ENCODE measurements around the gene YPEL5. TPM values are rescaled to one million over a fixed set of nuclear protein-coding genes. Genes with fewer than 3 reads are reported as not detected.
"Not testable (repeated sequence)": the region's sequence is repeated elsewhere in the genome, so short reads cannot be mapped to it uniquely, and the experiment has no call there.

Gene YPEL5
- total RNA-seq (10 to 100 TPM; 81.5 to 88.4 TPM), polyA plus RNA-seq (100 to 1,000 TPM; 117 to 240 TPM)

DNA sequence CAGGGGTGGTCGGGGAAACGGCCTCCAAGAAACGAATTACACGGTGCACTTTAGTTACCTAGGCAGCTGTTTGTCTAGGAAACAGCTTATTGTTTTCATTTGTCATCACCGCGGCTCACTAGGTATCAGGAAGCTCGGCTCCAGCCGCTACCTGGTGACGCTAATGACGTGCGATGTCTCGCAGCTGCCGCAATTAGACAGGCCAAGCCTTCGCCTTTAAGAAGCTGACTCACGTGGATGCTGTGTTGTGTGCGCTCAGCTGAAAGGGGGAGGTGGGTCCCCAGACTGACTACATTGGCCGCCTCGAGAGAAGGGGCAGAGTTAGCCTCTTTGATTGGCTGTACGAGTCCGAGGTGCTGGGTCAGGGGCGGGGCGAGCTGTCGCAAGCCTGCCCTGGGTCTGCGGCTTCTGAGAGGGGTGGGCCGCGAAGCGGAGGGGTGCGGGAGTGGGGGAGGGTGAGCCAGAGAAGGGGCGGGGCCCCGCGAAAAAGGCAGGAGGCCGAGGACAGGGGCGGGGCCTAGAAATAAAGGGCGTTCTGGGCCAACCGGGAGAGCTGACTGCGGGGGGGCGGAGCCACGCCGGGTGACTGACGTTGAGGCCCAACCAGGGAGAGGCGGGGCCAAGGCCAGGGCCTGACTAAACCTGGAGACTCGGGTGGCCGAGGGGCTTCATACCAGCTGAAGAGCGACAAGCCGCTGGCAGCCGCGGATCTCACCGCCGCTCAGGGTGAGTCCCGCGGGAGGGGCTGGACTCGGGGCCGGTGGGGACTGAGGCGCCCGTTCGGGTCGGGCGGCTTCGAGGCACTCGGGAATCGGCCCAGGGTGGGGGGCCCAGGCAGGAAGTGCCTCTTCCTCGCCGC, at the start of gene YPEL5:
TSS of gene YPEL5 (plus strand) at position 671 of the 859 bp plus-strand sequence. CDS start 9,645 bp downstream, outside the sequence.
- H3K27ac Mint-ChIP-seq, result peak within 1 kb of the TSS; percentile 98 to 100 (median 100)
- ChIA-PET POLR2A (ENCODE audit: partially characterized antibody) (interaction anchor here (0.6 to 5.9 kb wide), 33 partner anchors 9 to 1276 kb away, joined by 3 to 134 read pairs (median 5); partner anchors contain the start of genes EHD3, LBH, LCLAT1 and TRMT61B), CTCF (ENCODE audit: partially characterized antibody) (interaction anchor here (0.8 to 9.5 kb wide), 19 partner anchors 8 to 1088 kb away, joined by 3 to 95 read pairs (median 4); partner anchors contain the start of gene EHD3)
- H3K9me3 Mint-ChIP-seq, result peaks cover 0 to 2% (median 0%) of the 10 kb centered on the region in 8 donors
- intact Hi-C loops (cut with micrococcal nuclease), result loop anchor here (1.0 to 10.0 kb wide), 12 partner anchors 32 to 1917 kb away; partner anchors contain the start of genes CLIP4, LBH, LCLAT1 and PPP1CB
- no peaks in the 10 kb centered on the region for H3K27me3 Mint-ChIP-seq
- H3K4me1 Mint-ChIP-seq, result peaks cover 36 to 73% (median 43%) of the 10 kb centered on the region in 4 donors
- Histone ChIP-seq H3K27me3 (ENCODE audit: insufficient read depth, low read length) (no peaks in the 10 kb centered on the region), H3K27ac (ENCODE audit: low read depth, low read length) (peak within 1 kb of the TSS; percentile 99), H3K9me3 (ENCODE audit: control insufficient read depth in 1 of 2, low read length in 2 of 2) (no peaks in the 10 kb centered on the region), H3K36me3 (ENCODE audit: insufficient read depth, low read length) (no peaks in the 10 kb centered on the region), H3K4me1 (ENCODE audit: insufficient read depth, low read length) (peaks cover 54% of the 10 kb centered on the region), H3K4me3 (ENCODE audit: low read length in 2 of 2) (peak within 1 kb of the TSS; percentile 49 to 78)
- H3K36me3 Mint-ChIP-seq, result peaks cover 9 to 40% of the 10 kb centered on the region in 2 donors
- peak within 1 kb of the TSS; percentile 86 to 94 (median 88) for H3K4me3 Mint-ChIP-seq
- DNase-seq, result peak; percentile 99 to 100 (median 100)

DNA sequence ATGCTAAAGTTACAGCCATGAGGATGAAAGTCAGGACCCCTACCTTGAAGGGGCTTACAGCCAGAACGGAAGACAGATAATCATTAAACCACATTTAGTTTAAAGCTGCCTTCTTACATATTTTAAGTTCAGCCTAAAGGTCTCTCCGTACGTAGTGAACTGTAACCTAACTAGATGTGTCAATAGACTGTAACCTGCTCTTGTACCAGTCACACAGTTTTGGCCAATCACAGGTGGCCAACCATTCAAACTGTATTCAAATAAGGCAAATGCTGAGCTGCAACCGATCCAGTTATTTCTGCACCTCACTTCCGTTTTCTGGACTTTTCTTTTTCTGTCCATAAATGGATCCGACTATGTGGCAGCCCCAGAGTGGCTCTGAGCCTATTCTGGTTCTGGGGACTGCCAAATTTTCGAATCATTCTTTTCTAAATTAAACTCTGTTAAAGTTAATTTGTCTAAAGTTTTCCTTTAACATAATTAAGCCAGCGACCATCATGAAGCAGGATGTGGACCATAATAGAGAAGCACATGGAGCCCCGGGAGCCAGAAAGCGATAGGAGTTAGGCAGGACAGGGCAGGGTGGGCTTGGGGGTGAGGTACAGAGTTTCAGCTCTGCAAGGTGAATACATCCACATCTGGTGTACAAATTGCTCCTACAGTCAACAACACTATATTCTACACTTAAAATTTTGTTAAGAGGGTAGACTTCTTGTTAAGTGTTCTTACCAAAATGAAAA, 48.4 kb upstream of the YPEL5 start:
- POLR2A ChIA-PET (ENCODE audit: partially characterized antibody), result no interaction called here
- Mint-ChIP-seq H3K9me3 (no peaks in the 10 kb centered on the region), H3K27me3 (peaks cover 23 to 31% of the 10 kb centered on the region in 2 donors), H3K4me1 (no peaks in the 10 kb centered on the region), H3K27ac (no peak overlapping the region), H3K36me3 (no peaks in the 10 kb centered on the region), H3K4me3 (no peak overlapping the region)
- no peaks in the 10 kb centered on the region for H3K9me3 ChIP-seq (ENCODE audit: control insufficient read depth in 1 of 2, low read length in 2 of 2)
- no peak overlapping the region for H3K27ac ChIP-seq (ENCODE audit: low read depth, low read length)
- H3K4me3 ChIP-seq (ENCODE audit: low read length in 2 of 2), result no peak overlapping the region
- peaks cover 2% of the 10 kb centered on the region for H3K27me3 ChIP-seq (ENCODE audit: insufficient read depth, low read length)
- no peaks in the 10 kb centered on the region for H3K36me3 ChIP-seq (ENCODE audit: insufficient read depth, low read length)
- CTCF ChIA-PET (ENCODE audit: partially characterized antibody), result interaction anchor here (0.9 to 1.0 kb wide), 3 partner anchors 10 to 613 kb away, joined by 3 read pairs; no protein-coding TSS in a partner anchor
- intact Hi-C loops (cut with micrococcal nuclease), result no loop called here
- DNase-seq, result no peak
- H3K4me1 ChIP-seq (ENCODE audit: insufficient read depth, low read length), result no peaks in the 10 kb centered on the region

DNA sequence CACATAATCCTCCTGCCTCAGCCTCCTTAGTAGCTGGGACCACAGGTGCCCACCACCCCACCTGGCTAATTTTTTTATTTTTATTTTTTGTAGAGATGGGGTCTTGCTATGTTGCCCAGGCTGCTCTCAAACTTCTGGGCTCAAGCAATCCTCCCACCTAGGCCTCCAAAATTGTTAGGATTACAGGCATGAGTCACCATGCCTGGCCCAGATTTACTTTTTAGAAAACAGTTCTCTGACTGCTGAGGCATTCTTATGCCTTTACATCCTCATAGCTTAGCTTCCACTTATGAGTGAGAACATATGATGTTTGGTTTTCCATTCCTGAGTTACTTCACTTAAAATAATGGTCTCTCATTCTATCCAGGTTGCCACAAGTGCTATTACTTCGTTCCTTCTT, 47.4 kb upstream of the YPEL5 start:
- H3K36me3 ChIP-seq (ENCODE audit: insufficient read depth, low read length); H3K36me3 Mint-ChIP-seq; H3K4me1 Mint-ChIP-seq; DNase-seq; H3K27ac Mint-ChIP-seq; H3K27me3 ChIP-seq (ENCODE audit: insufficient read depth, low read length); H3K4me1 ChIP-seq (ENCODE audit: insufficient read depth, low read length); H3K27ac ChIP-seq (ENCODE audit: low read depth, low read length); POLR2A ChIA-PET (ENCODE audit: partially characterized antibody); intact Hi-C loops (cut with micrococcal nuclease); H3K9me3 ChIP-seq (ENCODE audit: control insufficient read depth in 1 of 2, low read length in 2 of 2); H3K4me3 Mint-ChIP-seq; H3K4me3 ChIP-seq (ENCODE audit: low read length in 2 of 2); H3K9me3 Mint-ChIP-seq: not testable (repeated sequence)
- CTCF ChIA-PET (ENCODE audit: partially characterized antibody), result interaction anchor here (2.5 kb wide), 1 partner anchor 9 kb away, joined by 9 read pairs; no protein-coding TSS in a partner anchor
- H3K27me3 Mint-ChIP-seq, result peaks cover 24 to 29% of the 10 kb centered on the region in 2 donors

DNA sequence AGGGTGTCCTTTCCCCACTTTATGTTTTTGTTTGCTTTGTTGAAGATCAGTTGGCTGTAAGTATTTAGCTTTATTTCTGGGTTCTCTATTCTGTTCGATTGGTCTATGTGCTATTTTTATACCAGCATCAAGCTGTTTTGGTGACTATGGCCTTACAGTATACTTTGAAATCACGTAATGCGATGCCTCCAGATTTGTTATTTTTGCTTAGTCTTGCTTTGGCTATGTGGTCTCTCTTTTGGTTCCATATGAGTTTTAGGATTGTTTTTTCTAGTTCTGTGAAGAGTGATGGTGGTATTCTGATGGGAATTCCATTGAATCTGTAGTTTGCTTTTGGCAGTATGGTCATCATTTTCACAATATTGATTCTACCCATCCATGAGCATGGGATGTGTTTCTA, 46.1 kb upstream of the YPEL5 start:
- intact Hi-C loops (cut with micrococcal nuclease); H3K27ac ChIP-seq (ENCODE audit: low read depth, low read length); H3K4me1 Mint-ChIP-seq; H3K27ac Mint-ChIP-seq; H3K4me3 Mint-ChIP-seq; H3K4me3 ChIP-seq (ENCODE audit: low read length in 2 of 2); H3K36me3 ChIP-seq (ENCODE audit: insufficient read depth, low read length); H3K27me3 ChIP-seq (ENCODE audit: insufficient read depth, low read length); H3K4me1 ChIP-seq (ENCODE audit: insufficient read depth, low read length); DNase-seq; H3K9me3 ChIP-seq (ENCODE audit: control insufficient read depth in 1 of 2, low read length in 2 of 2); POLR2A ChIA-PET (ENCODE audit: partially characterized antibody); H3K36me3 Mint-ChIP-seq; H3K9me3 Mint-ChIP-seq: not testable (repeated sequence)
- CTCF ChIA-PET (ENCODE audit: partially characterized antibody), result interaction anchor here (0.9 to 2.5 kb wide), 3 partner anchors 11 to 611 kb away, joined by 3 to 9 read pairs (median 3); no protein-coding TSS in a partner anchor
- H3K27me3 Mint-ChIP-seq, result peaks cover 24 to 26% of the 10 kb centered on the region in 2 donors

DNA sequence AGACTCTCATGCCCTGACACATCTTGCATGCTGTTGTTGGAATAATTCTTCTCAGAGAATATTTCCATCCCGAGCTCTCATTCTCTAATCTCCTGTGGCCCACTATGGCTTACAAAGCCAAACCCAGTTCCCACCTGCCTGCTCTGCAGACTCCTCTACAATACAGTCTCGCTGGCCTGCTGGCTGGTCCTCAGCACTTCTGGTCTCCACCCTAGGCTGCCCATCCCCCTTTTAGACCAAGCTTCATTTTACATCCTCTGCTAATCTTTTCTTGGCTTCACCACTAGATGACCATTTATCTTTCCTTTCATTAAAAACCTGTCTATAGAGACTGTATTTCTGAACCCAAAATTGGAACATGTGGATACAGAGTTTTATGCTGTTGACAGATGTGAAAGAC, 42.5 kb upstream of the YPEL5 start:
- no peaks in the 10 kb centered on the region for H3K9me3 ChIP-seq (ENCODE audit: control insufficient read depth in 1 of 2, low read length in 2 of 2)
- no peaks in the 10 kb centered on the region for H3K36me3 ChIP-seq (ENCODE audit: insufficient read depth, low read length)
- H3K4me1 ChIP-seq (ENCODE audit: insufficient read depth, low read length), result no peaks in the 10 kb centered on the region
- no peak overlapping the region for H3K27ac ChIP-seq (ENCODE audit: low read depth, low read length)
- Mint-ChIP-seq H3K9me3 (no peaks in the 10 kb centered on the region), H3K4me3 (no peak overlapping the region), H3K4me1 (no peaks in the 10 kb centered on the region), H3K27me3 (peaks cover 11 to 16% of the 10 kb centered on the region in 2 donors), H3K36me3 (no peaks in the 10 kb centered on the region), H3K27ac (no peak overlapping the region)
- no peak overlapping the region for H3K4me3 ChIP-seq (ENCODE audit: low read length in 2 of 2)
- DNase-seq, result no peak
- ChIA-PET POLR2A (ENCODE audit: partially characterized antibody) (no interaction called here), CTCF (ENCODE audit: partially characterized antibody) (no interaction called here)
- intact Hi-C loops (cut with micrococcal nuclease), result no loop called here
- no peaks in the 10 kb centered on the region for H3K27me3 ChIP-seq (ENCODE audit: insufficient read depth, low read length)

DNA sequence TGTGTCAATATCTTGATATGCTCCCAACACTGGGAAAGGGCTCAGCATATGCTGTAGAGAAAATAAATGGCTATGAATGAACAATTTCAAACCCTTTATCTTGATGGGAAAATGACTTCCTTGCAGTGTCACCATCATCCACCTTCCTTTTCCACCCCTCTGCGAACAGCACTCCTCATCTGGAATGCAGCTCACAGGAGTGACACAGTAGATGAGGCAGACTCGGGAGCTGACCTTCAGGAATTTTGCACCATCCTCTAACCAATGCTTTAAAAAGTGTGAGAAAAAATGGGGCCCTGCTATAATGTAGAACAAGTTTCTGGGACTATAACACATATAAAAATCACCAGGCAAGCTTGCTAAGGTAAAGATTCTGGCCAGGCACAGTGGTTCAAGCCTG, 41.3 kb upstream of the YPEL5 start:
- DNase-seq, result no peak
- Mint-ChIP-seq H3K4me3 (no peak overlapping the region), H3K27me3 (peaks cover 10 to 16% of the 10 kb centered on the region in 2 donors), H3K27ac (no peak overlapping the region), H3K4me1 (no peaks in the 10 kb centered on the region), H3K9me3 (no peaks in the 10 kb centered on the region), H3K36me3 (no peaks in the 10 kb centered on the region)
- intact Hi-C loops (cut with micrococcal nuclease), result no loop called here
- no peaks in the 10 kb centered on the region for H3K36me3 ChIP-seq (ENCODE audit: insufficient read depth, low read length)
- ChIA-PET POLR2A (ENCODE audit: partially characterized antibody) (no interaction called here), CTCF (ENCODE audit: partially characterized antibody) (no interaction called here)
- H3K27ac ChIP-seq (ENCODE audit: low read depth, low read length), result no peak overlapping the region
- no peaks in the 10 kb centered on the region for H3K27me3 ChIP-seq (ENCODE audit: insufficient read depth, low read length)
- no peaks in the 10 kb centered on the region for H3K4me1 ChIP-seq (ENCODE audit: insufficient read depth, low read length)
- H3K4me3 ChIP-seq (ENCODE audit: low read length in 2 of 2), result no peak overlapping the region
- no peaks in the 10 kb centered on the region for H3K9me3 ChIP-seq (ENCODE audit: control insufficient read depth in 1 of 2, low read length in 2 of 2)

DNA sequence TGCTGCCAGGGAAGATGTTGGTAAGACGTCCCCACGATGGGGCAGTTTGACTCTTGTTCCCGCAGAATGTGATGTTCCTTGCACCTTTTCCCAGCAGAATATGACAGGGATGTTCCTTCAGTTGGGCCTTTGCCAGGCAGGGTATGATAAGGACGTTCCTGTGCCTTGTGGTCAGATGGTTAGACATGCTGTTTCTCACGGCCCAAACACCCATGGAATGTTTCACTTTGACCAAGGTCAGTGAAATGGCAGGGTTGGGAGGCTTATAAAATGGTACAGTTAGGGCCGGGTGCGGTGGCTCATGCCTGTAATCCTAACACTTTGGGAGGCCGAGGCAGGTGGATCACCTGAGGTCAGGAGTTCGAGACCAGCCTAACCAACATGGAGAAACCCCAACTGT, 40.3 kb upstream of the YPEL5 start:
- H3K27ac ChIP-seq (ENCODE audit: low read depth, low read length), result no peak overlapping the region

More for the DNA sequence above, 40.3 kb upstream of the YPEL5 start:
- Mint-ChIP-seq H3K36me3 (no peaks in the 10 kb centered on the region), H3K27ac (no peak overlapping the region), H3K4me3 (no peak overlapping the region), H3K4me1 (no peaks in the 10 kb centered on the region), H3K9me3 (no peaks in the 10 kb centered on the region), H3K27me3 (peaks cover 4 to 13% of the 10 kb centered on the region in 2 donors)
- intact Hi-C loops (cut with micrococcal nuclease), result no loop called here
- Histone ChIP-seq H3K36me3 (ENCODE audit: insufficient read depth, low read length) (no peaks in the 10 kb centered on the region), H3K9me3 (ENCODE audit: control insufficient read depth in 1 of 2, low read length in 2 of 2) (no peaks in the 10 kb centered on the region), H3K27me3 (ENCODE audit: insufficient read depth, low read length) (no peaks in the 10 kb centered on the region), H3K4me1 (ENCODE audit: insufficient read depth, low read length) (no peaks in the 10 kb centered on the region), H3K4me3 (ENCODE audit: low read length in 2 of 2) (no peak overlapping the region)
- no peak for DNase-seq
- CTCF ChIA-PET (ENCODE audit: partially characterized antibody), result no interaction called here
- POLR2A ChIA-PET (ENCODE audit: partially characterized antibody), result no interaction called here

Data from CD4-positive, alpha-beta memory T cell (primary cell).